Mesangial cell (primary cell): ENCODE data around the gene POLR3E. TPM values are rescaled to one million over a fixed set of nuclear protein-coding genes. Genes with fewer than 3 reads are reported as not detected.

Experiments
- total RNA-seq: library from RNA; depleted of rRNA; stranded (reverse); fragments of >200 nt; gene quantifications from 2 replicates; pipeline ENCODE4 v1.2.3, GENCODE V29; 2015

POLR3E gene, protein sequence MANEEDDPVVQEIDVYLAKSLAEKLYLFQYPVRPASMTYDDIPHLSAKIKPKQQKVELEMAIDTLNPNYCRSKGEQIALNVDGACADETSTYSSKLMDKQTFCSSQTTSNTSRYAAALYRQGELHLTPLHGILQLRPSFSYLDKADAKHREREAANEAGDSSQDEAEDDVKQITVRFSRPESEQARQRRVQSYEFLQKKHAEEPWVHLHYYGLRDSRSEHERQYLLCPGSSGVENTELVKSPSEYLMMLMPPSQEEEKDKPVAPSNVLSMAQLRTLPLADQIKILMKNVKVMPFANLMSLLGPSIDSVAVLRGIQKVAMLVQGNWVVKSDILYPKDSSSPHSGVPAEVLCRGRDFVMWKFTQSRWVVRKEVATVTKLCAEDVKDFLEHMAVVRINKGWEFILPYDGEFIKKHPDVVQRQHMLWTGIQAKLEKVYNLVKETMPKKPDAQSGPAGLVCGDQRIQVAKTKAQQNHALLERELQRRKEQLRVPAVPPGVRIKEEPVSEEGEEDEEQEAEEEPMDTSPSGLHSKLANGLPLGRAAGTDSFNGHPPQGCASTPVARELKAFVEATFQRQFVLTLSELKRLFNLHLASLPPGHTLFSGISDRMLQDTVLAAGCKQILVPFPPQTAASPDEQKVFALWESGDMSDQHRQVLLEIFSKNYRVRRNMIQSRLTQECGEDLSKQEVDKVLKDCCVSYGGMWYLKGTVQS
- 35.9 and 47.6 TPM in 2 replicates for total RNA-seq

GRCh38 chr16:22297114-22297870 is at the start of gene POLR3E:
Gene POLR3E (plus strand): TSS chr16:22297409. CDS start chr16:22302969, 5,560 bp downstream.

GRCh38 chr16:22374311-22375116 is 77.3 kb downstream of the POLR3E start, which contains the start of gene CDR2:
Gene CDR2 (minus strand): TSS chr16:22374619. CDS start chr16:22374309, 310 bp downstream.

Other genes starting within 250 kb of the POLR3E start
- gene VWA3A, start 204.9 kb upstream of the POLR3E start, total RNA-seq, result not detected in 2 replicates
- gene SDR42E2, start 134.9 kb upstream of the POLR3E start, total RNA-seq, result not detected in 2 replicates
- gene EEF2K, start 91.1 kb upstream of the POLR3E start, total RNA-seq, result 14.5 and 16.1 TPM in 2 replicates
- gene CDR2, start 77.2 kb downstream of the POLR3E start, total RNA-seq, result 25.1 and 29.3 TPM in 2 replicates
- 26.1 and 29.8 TPM in 2 replicates for gene NPIPB5, start 213.5 kb downstream of the POLR3E start, total RNA-seq